GM06990 (cell line): ENCODE data around the gene DUSP5.

Experiments used
- DNase-seq: peaks from one replicate; pipeline ENCODE4 v3.0.0-alpha.2; 2011; ENCODE audit not compliant: insufficient read length; ENCODE audit errors: extremely low read depth
- H3K27me3 ChIP-seq: replicated peaks from 2 replicates; pipeline ENCODE4 v1.6.0; 2011; ENCODE audit warnings: low read length; ENCODE audit not compliant: control insufficient read depth, insufficient read depth
- H3K36me3 ChIP-seq: 2 replicates; pipeline ENCODE4 v1.5.1; 2011; ENCODE audit warnings: low read length; ENCODE audit not compliant: control insufficient read depth, insufficient read depth
- H3K4me3 ChIP-seq: replicated peaks from 2 replicates; pipeline ENCODE4 v1.5.1; 2011; ENCODE audit warnings: low read depth, mild to moderate bottlenecking, control low read depth, low read length
- TF ChIP-seq, protein P1 (sequence below): IDR thresholded peaks from 2 replicates; pipeline ENCODE4 v1.5.1; 2011; ENCODE audit warnings: low read length, control low read depth, mild to moderate bottlenecking, inconsistent platforms; ENCODE audit not compliant: insufficient read depth, poor library complexity, severe bottlenecking

Gene DUSP5

DNA sequence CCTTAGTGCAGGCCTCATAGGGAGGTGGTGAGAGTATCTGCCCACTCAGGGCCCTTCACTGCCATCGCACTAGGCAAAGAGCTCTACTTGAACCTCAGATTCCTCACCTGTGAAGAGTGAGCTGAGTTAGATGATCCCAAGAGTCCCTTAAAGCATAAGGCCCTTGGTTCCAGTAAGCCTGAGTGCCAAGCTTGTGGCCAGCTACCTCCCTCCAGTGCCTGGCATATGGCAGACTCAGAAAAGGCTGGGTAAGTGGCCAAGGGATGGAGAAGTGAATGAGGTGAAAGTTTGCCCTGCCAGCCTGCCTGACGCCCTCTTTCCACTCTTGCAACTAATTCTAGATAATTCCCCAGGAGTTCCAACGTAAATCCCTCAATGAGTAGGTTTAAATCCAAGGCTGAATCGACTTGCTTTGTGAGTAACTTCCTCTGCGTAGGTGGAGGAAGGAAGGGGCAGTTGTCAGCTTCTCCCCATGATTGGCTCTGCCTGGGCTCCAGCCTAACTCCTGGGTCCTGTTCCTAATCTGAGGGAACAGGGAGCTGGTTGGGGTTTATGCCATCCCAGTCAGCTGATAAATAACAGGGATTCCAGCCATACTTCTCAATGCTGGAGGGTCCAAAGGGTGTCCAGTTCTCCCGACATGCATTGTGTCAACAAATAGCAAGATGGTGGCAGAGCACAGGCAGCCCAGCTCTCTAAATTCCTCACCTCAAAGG, 14.2 kb downstream of the DUSP5 start:
- Histone ChIP-seq H3K36me3 (peaks cover 50% of the 10 kb centered on the region), H3K4me3 (no peak overlapping the region), H3K27me3 (no peaks in the 10 kb centered on the region)
- TF ChIP-seq, protein P1, sequence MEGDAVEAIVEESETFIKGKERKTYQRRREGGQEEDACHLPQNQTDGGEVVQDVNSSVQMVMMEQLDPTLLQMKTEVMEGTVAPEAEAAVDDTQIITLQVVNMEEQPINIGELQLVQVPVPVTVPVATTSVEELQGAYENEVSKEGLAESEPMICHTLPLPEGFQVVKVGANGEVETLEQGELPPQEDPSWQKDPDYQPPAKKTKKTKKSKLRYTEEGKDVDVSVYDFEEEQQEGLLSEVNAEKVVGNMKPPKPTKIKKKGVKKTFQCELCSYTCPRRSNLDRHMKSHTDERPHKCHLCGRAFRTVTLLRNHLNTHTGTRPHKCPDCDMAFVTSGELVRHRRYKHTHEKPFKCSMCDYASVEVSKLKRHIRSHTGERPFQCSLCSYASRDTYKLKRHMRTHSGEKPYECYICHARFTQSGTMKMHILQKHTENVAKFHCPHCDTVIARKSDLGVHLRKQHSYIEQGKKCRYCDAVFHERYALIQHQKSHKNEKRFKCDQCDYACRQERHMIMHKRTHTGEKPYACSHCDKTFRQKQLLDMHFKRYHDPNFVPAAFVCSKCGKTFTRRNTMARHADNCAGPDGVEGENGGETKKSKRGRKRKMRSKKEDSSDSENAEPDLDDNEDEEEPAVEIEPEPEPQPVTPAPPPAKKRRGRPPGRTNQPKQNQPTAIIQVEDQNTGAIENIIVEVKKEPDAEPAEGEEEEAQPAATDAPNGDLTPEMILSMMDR = no peak
- no peak for DNase-seq

DNA sequence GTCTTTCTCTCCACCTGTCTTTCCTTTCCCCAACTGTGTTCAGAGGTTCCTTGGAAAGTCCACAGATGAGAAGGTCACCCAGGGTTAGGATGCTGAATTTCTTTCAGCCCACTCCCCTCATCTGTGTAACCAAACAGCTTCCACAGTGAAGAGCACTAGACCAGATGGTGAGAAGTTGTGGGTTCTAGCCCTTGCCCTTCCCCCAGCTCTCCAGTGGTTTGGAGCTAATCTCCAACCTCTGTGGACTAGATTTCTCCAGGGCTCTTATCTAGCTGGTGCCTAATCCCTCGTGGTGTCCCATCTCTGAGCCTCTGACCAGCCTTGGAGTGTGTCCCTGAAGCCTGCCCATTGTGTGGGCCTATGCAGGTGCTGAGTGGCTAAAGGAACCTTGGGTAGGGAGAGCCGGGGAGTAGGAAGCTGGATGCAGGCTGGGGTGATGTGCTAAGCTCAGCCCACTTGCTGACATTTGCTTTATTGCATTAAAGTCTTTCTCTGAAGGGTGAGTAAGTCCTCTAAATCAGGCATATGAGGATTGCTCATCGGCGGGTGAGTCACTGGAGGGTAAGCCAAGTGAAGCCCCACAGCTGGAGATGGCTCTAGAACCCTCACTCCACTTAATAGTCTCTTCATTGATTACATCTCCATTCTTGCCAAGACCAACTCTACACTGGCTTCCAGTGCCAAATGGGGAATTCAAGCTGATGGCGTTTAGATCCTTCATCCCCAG, 14.9 kb downstream of the DUSP5 start:
- Histone ChIP-seq H3K27me3 (no peaks in the 10 kb centered on the region), H3K4me3 (no peak overlapping the region), H3K36me3 (peaks cover 46% of the 10 kb centered on the region)
- DNase-seq = no peak
- TF ChIP-seq, protein P1 = no peak

DNA sequence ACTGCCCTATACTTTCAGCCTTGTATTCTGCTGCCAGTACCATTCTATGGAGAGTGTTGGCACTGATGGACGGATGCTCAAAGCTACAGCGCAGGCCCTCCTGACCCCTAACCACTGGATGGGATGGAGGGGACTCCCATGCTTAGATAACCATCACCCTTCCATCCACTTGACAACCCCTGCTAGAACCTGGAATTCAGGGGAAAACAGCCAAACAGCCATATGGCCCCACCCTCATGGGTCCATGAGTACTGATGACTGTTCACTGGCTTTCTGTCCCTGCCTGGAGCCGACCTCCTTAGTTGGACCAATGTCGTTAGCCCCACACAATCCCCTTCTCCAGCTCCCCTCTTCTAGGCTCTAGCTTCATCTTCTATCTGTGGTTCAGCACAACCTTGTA, 16.2 kb downstream of the DUSP5 start:
- TF ChIP-seq, protein P1 = no peak
- H3K4me3 ChIP-seq = no peak overlapping the region
- peaks cover 38% of the 10 kb centered on the region for H3K36me3 ChIP-seq
- no peaks in the 10 kb centered on the region for H3K27me3 ChIP-seq
- no peak for DNase-seq

DNA sequence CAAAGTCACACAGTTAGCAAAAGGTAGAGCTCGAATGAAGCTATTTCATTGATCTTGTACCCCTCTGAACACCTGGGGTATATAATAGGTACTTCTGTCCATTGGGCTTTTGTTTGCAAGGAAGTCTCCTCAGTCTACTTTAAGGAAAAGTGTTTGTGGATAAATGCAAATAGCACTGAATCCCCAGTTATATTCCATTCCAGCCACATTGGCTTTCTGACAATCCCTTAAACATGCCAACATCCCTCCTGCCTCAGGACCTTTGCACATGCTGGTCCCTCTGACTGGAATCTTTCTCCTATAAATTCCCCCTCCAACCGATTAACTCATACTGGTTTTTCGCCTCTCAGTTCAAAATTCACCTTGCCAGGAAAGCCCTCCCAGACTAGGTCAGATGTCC, 17.1 kb downstream of the DUSP5 start:
- TF ChIP-seq, protein P1 = no peak
- no peak for DNase-seq
- Histone ChIP-seq H3K4me3 (no peak overlapping the region), H3K27me3 (no peaks in the 10 kb centered on the region), H3K36me3 (peaks cover 30% of the 10 kb centered on the region)

DNA sequence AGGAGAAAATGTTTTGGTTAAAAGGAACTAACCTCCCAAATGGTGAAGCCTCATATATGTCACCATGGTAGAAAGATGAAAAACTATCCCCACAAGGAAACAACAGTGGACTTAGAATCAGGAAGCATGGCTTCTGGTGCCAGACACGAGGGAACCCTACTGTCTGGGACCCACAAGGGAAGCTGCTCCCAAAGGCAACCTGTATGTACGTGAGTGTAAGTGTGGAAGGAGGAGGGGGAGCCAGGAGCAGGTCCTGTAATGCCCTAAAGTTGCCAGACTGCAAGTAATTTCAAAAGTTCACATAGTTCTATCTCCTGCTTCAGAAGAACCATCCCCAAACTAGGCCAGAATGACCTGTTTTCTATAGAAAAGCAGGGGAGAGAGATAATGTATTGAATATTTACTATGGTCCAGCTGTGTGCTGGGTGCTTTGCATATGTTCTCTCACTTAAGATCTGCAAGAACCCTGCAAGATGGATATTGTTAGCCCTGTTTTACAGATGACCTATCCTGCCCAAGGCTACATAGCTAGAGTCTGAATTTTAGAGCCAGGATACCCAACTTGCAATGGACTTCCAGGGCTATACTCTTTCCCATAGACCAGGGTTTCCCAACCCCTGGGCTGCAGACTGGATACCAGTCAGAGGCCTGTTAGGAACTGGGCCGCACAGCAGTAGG, 19.2 kb downstream of the DUSP5 start:
- peaks cover 13% of the 10 kb centered on the region for H3K36me3 ChIP-seq
- TF ChIP-seq, protein P1 = no peak
- H3K27me3 ChIP-seq = no peaks in the 10 kb centered on the region
- no peak overlapping the region for H3K4me3 ChIP-seq
- no peak for DNase-seq
